GM10266 (cell line): ENCODE results near the gene MAGEC2.

ENCODE experiments used
- DNase-seq: peaks from one replicate; pipeline ENCODE4 v3.0.0; 2012; ENCODE audit errors: extremely low spot score
- CTCF ChIP-seq: IDR thresholded peaks from 2 replicates; pipeline ENCODE4 v1.5.1; 2012; ENCODE audit warnings: mild to moderate bottlenecking, low read depth; ENCODE audit not compliant: control insufficient read depth, insufficient read depth; ENCODE audit errors: missing control alignments

The MAGEC2 gene

GRCh38 chrX:142233400-142233799, 28.3 kb upstream of the MAGEC2 start:
- DNase-seq: no peak
- no peak for TF ChIP-seq CTCF

- DNase-seq: no peak
- no peak for TF ChIP-seq CTCF
These were observed 9.0 kb upstream of the MAGEC2 start for GRCh38 chrX:142214081-142214480.

GRCh38 chrX:142201113-142201512, 4.0 kb downstream of the MAGEC2 start:
- TF ChIP-seq CTCF: no peak
- DNase-seq: no peak

GRCh38 chrX:142186103-142186502, 19.0 kb downstream of the MAGEC2 start:
- no peak for DNase-seq
- no peak for TF ChIP-seq CTCF

GRCh38 chrX:142184756-142185602, 20.1 kb downstream of the MAGEC2 start:
- TF ChIP-seq CTCF: no peak
- no peak for DNase-seq

GRCh38 chrX:142156567-142156966, 48.5 kb downstream of the MAGEC2 start:
- no peak for TF ChIP-seq CTCF
- no peak for DNase-seq
